SKM-1 treated with dmso at 0.1 percent for 144 hours (cell line): ENCODE results near the gene SRBD1.
A peak's percentile ranks its signal among the peaks of the same experiment; 100 is the strongest.

ENCODE experiments used
- DNase-seq: peaks from one replicate; lab custom pipeline; 2025; ENCODE audit not compliant: unreplicated experiment; lab: John Stamatoyannopoulos, UW

Gene SRBD1

DNA sequence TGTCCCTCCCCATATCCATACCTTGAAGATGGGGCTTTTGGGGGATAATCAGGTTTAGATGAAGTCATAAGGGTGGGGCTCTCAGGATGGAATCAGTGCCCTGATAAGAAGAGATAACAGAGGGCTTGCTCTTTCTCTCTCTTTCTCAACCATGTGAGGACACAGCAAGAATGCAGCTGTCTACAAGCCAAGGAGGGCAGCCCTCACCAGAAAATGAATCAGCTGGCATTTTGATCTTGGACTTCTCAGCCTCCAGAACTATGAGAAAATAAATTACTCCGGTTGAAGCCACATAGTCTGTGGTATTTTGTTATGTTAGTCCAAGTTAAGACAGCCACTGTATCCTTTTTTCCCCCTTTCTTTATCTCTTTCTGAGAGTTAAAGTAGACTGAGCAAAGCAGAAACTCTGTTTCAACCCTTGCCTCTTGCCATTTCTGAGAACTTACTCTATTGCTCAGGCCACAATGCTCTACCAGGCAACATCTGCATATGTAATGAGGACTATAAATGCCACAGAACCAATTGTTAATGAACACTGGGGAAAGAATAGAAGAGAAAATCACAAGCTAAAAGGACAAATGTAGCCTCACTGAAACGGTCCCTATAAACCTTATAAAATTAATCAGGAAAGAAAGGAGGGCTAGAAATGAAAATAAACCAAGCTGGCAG is 56.9 kb downstream of the SRBD1 start:
- DNase-seq = no peak

DNA sequence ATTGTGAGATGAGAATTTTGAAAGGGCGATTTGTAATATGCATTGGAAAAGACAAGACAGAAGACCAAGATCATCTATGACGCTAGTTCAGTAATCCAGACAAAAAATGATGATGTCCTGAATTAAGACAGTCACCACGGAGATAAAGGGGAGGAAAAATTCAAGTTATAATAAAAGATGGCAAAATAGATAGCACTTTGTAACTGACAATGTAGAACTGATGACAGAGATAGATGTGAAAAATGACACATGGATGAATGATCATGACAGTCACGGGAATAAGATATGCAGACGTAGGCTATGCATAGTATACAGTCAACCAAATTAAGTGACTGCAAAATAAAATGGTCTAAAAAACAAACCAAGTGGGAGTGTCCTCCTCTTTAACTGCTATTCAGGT is 59.2 kb downstream of the SRBD1 start:
- DNase-seq = no peak

DNA sequence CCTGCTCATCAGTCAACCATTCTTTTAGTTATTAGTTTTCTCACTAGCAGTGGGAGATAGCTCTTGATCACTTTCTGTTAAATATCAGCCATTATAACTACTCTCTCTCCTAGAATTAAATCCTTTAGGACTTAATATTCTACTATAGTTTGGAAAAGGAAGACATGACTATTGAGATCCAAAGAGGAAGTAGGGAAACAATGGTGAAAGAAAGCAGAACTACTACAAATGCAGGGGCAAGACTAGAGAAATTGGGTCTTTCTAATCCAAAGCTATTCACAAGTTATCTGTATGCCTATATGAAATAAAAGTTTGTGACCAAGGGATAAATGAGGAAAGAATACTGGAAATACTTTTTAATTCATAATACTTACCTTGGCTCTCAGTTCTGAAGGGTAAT is 65.1 kb downstream of the SRBD1 start:
- peak; percentile 14 for DNase-seq

DNA sequence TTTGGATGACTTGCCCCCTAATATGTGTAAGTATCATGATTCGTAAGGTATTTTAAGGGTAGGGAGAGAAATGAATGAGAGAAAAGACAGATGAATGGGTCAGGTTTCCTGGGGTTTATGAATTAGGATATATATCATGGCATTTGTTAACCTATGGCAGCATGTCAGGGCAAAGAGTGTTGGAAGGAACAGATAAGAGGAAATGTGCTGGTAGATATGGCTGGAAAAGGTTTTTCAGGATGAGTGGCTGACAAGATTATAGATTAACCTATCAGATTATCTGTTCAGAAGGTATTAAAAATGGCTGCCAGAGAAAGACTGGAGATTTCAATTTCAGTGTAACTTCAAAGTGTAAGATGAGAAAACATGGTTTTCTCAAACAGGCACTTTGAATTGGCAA is 67.8 kb downstream of the SRBD1 start:
- no peak for DNase-seq

DNA sequence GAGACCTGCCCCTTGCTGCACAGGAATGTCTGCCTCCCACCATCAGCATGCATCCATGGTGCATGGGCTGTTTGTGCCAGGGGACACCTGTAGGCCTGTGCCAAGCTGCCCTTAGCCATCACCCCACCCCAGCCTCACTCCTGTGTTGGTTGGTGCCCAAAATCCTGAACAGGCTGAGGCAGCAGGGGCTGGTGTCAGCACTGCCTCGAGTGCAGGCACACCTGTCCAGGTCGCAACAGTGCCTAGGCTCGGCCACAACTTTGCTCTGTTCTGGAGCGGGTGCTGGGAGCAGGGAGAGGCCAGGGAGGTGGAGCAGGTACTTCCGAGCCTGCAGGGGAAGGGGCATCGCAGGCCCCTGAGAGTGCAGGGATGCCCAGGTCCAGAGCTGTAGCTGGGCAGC is 69.1 kb downstream of the SRBD1 start:
- no peak for DNase-seq

DNA sequence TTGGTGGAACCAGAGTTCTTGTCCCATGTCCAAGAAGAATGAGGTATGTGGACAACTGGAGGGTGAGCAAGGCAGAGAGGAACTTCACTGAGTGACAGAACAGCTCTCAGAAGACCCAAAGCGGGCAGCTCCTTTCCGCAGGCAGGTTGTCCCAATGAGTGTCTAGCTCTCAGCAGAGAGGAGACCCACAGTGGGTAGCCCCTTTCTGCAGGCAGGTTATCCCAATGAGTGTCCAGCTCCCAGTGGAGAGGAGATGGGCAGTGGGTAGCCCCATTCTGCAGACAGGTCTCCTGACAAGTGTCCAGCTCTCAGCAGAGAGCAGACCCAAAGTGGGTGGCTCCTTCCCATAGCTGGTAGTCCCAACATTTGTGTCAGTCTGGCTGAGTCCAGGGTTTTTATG is 69.6 kb downstream of the SRBD1 start:
- DNase-seq = no peak

DNA sequence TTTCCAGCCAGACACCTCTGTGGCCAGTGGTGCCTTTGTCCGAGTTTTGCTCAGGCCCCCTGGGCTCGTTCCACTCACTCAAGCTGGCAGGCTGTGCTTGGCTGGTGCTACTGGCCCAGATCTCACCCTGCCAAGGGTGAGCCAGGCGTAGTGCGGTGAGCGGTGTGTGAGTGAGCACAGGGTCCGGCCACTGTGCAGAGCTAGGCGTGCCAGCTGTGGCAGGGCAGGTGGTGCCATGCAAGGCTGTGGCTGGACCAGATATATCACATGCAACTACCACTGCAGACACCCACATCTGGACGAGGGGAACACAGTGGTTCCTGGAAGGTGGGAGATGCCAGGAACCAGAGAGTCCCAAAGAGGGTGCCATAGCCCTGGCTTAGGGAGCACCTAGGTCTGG is 70.1 kb downstream of the SRBD1 start:
- no peak for DNase-seq

DNA sequence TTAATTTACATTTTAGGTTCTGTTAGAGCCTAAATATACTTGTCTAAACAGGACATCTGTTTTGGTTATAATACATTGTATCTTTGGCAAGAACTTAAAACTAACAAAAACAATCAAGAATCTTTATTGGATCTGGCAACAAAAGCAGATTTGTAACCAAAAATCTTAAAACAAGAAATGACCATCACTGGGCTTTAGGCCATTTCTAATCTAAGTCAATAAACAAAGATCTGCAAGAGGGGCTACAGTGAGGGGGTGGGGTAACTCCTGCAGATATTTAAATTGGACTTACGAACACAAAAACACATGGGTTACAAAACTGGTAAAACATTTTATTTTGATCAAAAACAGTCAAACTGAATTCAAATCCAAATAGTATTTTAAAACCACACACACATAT is 77.3 kb downstream of the SRBD1 start:
- DNase-seq = no peak

DNA sequence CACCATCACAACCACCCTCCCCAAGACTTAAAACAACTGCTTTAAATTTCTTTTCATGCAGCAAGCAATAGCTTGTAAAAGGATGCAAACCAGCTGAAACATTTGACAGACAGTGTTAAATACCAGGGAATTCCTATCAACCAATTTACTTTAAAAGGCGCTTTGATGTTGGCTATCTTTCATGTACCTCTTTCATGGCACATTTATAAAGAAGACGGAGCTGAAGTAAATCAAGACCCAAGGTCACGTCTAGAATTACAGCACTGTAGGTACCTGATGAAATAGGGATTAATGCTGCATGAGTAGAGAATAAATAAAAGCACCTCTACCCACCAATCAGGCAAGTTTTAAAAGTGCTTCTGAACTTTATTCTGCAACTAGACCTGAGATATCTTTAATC is 78.9 kb downstream of the SRBD1 start:
- no peak for DNase-seq

DNA sequence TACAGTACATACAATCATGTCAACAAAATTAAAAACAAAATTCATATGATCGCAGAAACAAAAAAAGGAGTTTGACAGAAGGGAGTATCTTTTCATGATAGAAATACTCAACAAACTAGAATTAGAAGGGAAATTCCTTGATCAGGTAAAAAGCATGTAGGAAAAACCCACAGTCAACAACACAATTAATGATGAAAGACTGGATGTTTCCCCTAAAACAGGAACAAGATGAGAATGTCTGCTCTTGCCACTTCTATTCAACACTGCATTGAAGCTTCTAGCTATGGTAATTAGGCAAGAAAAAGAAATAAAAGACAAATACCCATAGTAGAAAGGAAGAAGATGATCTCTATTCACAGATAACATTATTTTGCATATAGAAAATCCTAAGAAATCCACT is 87.1 kb downstream of the SRBD1 start:
- DNase-seq = no peak

DNA sequence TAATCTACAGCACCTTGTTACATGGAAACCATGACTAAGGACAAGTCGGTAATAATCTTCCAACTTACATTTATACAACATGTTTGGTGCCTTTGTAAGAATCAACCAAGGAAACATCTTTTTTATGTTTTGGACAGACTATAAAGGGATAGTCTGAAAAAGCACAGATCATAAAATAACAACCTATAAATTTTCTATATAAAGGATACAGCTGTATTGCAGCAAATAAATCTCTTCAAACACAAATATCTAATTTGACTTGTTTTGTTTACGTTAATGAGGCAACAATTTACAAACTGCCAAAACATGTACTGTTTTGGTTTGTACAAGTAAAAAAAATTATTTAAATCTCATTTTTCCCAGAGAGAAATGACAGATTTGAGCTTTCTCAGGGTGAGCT is 92.5 kb downstream of the SRBD1 start:
- no peak for DNase-seq

DNA sequence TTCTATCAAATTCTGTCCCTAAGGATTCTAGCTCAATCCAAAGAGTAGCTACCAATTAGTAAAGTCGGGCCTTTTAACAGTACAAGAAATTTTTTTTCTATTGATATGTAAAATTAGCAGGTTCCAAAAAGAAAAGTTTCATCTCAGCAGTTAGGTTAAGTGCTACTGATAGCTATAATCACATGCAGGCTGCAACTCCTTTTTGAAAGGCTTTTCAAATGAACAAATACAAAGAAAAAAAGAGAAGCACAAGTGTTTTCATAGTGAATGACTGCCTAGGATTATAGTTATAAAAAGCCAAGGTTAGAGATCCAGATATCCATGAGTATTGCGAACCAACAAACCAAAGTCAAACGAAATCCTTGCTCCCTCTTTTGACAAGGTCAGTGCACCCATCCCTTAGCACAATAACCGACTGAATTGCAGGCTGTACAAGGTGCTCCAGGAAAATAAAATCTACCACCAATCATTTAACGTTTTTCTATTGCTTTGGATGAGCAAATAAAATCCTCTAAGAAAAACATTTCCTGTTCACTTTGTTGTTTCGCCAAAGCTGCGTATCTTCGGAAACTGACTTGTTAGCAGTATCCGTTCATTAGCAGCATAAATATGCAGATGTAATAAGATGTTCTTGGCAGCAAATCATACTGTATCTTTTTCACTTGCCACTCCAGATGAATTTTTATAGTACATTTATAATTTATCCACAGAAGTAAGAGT is 100.2 kb downstream of the SRBD1 start:
- no peak for DNase-seq

DNA sequence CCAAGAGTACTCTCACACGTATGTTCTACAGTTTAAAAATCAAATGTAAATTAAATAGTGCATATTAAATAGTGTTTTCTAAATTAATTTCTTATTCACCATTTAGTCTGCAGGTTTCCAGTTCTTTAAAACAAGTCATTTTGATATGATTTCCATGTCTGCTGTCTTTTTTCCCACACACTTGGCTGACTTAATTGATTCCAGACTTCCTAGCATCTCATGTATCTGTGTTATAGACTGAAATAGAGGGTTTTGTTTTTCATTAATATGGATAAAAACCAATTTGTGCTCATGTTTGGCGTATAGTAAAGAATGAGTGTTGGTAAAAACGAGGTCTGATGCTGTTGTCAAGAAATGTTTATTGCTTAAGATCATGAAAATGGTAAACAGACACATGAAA is 104.3 kb downstream of the SRBD1 start:
- no peak for DNase-seq

DNA sequence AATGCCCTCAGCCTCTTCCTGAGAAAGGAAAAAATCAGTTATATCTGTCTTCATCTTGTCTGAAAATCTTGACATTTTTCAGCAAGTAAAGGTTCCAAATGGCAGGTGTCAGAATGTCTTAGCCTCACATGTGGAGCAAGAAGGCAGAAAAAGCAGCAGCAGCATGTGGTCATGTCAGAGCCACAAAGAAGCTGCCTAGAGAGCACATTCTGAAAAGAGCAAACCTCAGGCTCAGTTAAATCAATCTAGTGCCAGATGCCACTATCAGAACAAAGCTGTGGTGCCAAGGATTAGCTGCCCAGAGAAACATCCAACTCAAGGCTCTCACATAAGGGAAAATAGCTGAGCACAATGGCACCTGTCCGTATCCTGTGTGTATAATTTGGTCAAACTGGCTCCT is 105.9 kb downstream of the SRBD1 start:
- DNase-seq = no peak

DNA sequence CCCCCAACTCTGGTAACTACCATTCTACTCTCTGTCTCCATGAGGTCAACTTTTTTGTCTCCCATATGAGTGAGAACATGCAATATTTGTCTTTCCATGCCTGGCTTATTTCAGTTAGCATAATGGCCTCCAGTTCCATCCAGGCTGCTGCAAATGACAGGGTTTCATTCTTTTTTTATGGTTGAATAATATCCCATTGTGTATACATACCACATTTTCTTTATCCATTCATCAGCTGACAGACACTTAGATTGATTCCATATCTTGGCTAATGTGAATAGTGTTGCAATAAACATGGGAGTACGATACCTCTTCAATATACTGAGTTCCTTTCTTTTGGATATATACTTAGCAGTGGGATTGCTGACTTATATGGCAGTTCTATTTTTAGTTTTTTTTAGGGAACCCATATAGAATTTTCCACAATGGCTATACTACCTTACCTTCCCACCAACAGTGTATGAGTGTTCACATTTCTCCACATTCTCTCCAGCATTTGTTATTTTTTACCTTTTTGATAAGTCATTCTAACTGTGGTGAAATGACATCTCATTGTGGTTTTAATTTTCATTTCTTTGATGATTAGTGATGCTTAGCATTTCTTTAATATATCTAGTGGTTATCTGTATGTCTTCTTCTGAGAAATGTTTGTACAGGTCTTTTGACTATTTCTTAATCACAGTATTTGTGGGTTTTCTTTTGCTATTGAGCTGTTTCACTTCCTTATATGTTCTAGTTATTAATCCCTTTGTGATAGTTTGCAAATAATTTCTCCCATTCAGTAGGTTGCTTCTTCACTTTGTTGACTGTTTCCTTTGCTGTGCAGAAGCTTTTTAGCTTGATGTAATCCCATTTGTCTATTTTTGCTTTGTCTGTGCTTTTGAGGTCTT is 112.2 kb downstream of the SRBD1 start:
- DNase-seq = no peak

DNA sequence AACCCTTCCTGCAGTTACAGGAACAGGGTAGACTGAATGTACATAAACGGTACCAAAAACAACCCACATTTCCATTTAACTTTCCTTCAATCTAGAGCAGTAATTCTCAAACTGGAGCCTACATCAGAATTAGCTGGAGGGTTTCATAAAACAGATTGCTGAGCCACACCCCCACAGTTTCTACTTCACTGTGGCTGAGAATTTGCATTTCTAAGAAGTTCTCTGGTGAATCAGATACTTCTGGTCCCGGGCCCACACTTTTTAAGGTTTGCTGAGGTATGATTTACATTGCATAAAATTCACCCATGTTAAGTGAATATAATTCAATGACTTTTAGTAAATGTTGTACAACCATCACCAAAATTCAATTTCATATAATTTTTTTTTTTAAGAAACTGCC is 113.7 kb downstream of the SRBD1 start:
- DNase-seq = no peak

DNA sequence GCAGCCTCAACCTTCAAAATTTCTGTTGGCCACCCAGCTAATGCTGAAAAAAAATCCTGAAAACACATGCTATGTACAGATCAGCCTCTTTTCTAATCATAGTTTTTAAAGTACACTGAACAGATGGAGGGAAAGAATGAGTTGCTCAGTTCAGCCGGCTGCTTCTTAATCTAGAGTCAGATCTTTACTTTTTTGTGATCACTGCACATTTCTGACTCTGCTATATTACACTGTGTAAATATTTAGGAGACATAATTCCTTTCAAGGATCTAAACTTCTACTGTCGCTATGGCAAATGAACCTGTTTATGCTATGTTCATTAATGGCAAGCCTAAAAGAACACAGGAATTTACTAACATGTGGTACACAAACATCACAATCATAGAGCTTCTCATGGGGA is 114.2 kb downstream of the SRBD1 start:
- no peak for DNase-seq

DNA sequence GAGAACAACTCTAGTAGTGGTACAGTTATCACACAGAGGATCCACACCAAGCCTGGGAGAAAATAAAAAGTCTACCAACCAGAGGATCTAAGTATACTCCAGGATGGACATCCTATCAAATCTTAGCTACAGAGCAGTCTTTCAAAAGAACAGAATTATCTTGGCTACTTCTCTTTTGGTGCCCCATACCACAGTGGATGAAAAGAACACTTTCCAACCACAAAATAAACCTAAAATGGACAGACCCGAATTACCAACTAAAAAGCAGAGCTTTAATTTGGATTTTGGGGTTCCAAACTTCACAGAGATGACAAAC is 116.1 kb downstream of the SRBD1 start:
- DNase-seq = no peak

DNA sequence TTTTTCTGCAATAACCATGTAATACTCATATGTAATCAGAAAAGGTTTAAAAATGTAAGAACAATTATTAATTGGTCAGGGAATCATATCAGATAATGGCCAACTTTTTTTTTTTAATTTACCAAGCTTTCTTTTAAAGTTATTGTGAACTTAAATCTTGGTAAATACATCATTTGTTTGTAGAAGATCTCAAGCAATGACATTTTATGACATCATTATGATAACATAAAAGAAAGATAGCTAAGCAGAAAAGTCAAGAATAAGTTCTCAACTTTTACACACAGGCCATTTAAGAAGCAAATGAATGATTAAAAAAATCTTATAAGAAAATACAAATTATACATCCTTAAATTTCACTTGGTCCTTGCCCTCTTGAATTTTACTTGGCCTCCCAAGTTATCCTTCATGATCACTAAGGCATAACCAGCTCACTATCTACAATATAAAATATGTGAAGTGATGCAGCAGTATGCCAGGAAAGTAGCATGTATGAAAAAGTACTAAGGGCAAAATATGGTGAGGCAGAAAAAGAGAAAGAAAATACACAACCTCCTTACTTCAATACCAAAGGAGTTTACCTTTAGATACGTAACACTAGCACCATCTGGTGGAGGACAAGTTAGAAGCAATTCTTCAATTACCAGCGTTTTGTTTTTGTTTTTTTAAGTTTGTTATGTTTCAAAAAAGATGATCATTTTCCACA is 116.6 kb downstream of the SRBD1 start:
- peak; percentile 28 for DNase-seq

DNA sequence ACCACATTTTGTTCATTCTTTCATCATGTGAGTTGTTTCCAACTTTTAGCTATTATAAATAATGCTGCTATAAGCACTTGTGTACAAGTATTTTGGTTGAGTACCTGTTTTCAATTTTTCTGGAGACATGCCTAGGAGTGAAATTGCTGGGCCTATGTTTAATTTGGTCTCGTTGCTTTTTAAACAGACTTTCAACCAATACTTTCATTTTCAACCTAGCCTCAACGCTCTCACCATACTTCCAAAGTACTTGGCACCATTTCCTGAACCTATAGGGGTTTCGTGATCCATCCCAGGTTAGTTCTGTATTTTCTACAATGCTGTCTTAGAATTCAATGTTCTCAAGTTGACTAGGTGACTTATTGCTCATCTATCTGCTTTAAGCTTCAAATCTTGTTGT is 126.1 kb downstream of the SRBD1 start:
- no peak for DNase-seq

DNA sequence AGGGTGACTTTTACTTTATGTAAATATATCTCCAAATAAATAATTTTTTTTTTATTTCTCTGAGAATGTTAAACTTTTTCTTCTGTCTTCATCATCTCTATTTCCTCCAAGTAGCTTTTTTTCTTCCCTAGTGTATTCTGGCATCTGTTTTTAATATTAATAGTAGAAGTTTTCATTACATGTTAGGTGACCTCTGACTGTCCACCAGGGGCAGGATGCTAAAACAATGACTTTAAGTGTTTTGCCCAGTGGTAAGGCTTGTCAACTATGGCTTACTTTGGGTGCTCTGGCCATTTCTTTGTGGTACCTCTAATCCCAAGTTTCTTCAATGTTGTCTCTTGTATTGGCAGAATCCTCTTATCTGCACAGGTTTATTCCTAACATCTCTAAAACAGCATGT is 127.1 kb downstream of the SRBD1 start:
- no peak for DNase-seq

DNA sequence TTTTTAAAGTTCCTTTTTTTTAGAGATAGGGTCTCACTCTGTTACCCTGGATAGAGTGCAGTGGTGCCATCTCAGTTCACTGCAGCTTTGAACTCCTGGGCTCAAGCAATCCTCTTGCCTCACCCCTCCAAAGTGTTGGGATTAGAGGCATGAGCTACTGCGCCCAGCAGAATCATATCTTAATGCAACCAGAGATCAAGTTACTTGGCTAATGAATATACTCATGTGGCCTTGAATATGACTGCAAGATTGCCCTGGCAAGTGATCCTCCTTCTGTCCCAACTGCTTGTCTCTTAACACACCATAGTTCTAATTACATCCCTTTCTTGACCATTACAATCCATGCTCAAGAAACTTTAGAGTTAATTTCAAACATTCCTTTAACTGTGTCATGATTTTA is 133.5 kb downstream of the SRBD1 start:
- DNase-seq = no peak
